PC-9 (cell line): ENCODE measurements around the gene ARHGAP24. TPM values are rescaled to one million over a fixed set of nuclear protein-coding genes. Genes with fewer than 3 reads are reported as not detected.
A peak's percentile ranks its signal among the peaks of the same experiment; 100 is the strongest.

ENCODE experiments used
- BruUV-seq: library from RNA; stranded (reverse); fragments of 400-500 nt; replicated peaks from 2 replicates; lab custom pipeline; 2021; lab: Mats Ljungman, UMichigan
- CTCF ChIA-PET: fragments of 300-600 bp; sonication (Branson Sonifier 250); formaldehyde crosslinking; loops from one replicate; lab custom pipeline; 2022; ENCODE audit warnings: antibody characterized with exemption; lab: Charles Lee
- POLR2A ChIA-PET: fragments of 300-600 bp; sonication (Branson Sonifier 250); formaldehyde crosslinking; loops from one replicate; lab custom pipeline; 2022; ENCODE audit warnings: antibody characterized with exemption; ENCODE audit not compliant: unreplicated experiment; lab: Charles Lee
- DNase-seq, 2 experiments: peaks; one replicate each; pipeline versions ENCODE4 v3.0.0 to v3.0.0-alpha.2; 2015 to 2022; ENCODE audit warnings: mixed read lengths in 1 of 2
- H2AFZ ChIP-seq: fragments of 200-600 bp; sonication (generic); 2 replicates; pipeline ENCODE4 v1.8.1; 2017; ENCODE audit warnings: antibody characterized with exemption
- H3F3A ChIP-seq: fragments of 200-600 bp; sonication (generic); 2 replicates; pipeline ENCODE4 v1.8.1; 2017; ENCODE audit warnings: antibody characterized with exemption, mild to moderate bottlenecking, low read depth; ENCODE audit not compliant: insufficient read depth
- H3K27ac ChIP-seq: fragments of 200-600 bp; sonication (generic); 2 replicates; pipeline ENCODE4 v1.6.1; 2016; ENCODE audit warnings: mixed run types
- H3K27me3 ChIP-seq: fragments of 200-600 bp; sonication (generic); 2 replicates; pipeline ENCODE4 v1.6.1; 2016; ENCODE audit warnings: low read depth, mixed run types; ENCODE audit not compliant: insufficient read depth
- H3K36me3 ChIP-seq: fragments of 200-600 bp; sonication (generic); 2 replicates; pipeline ENCODE4 v1.6.1; 2016; ENCODE audit warnings: low read depth, mixed run types
- H3K4me1 ChIP-seq: fragments of 200-600 bp; sonication (generic); replicated peaks from 2 replicates; pipeline ENCODE4 v1.6.1; 2016; ENCODE audit warnings: mixed run types; ENCODE audit not compliant: insufficient read depth
- H3K4me2 ChIP-seq: fragments of 200-600 bp; sonication (generic); 2 replicates; pipeline ENCODE4 v1.6.1; 2017; ENCODE audit warnings: mixed run types
- H3K4me3 ChIP-seq: fragments of 200-600 bp; sonication (generic); 2 replicates; pipeline ENCODE4 v1.6.1; 2016; ENCODE audit warnings: mixed run types
- H3K79me2 ChIP-seq: fragments of 200-600 bp; sonication (generic); 2 replicates; pipeline ENCODE4 v1.6.1; 2017; ENCODE audit warnings: low read depth, mixed run types
- H3K9me2 ChIP-seq: fragments of 200-600 bp; sonication (generic); 2 replicates; pipeline ENCODE4 v1.8.1; 2017; ENCODE audit warnings: mild to moderate bottlenecking; ENCODE audit not compliant: insufficient read depth
- H3K9me3 ChIP-seq: fragments of 200-600 bp; sonication (generic); 2 replicates; pipeline ENCODE4 v1.8.1; 2016; ENCODE audit warnings: low read depth; ENCODE audit not compliant: insufficient read depth
- H4K20me1 ChIP-seq: fragments of 200-600 bp; sonication (generic); 2 replicates; pipeline ENCODE4 v1.8.1; 2017; ENCODE audit not compliant: insufficient read depth
- CTCF ChIP-seq: fragments of 200-600 bp; sonication (generic); conservative IDR thresholded peaks from 2 replicates; pipeline ENCODE4 v1.6.1; 2017; ENCODE audit warnings: mixed run types, antibody characterized with exemption, mild to moderate bottlenecking, moderate library complexity
- EZH2 ChIP-seq: fragments of 200-600 bp; sonication (generic); IDR thresholded peaks from 2 replicates; pipeline ENCODE4 v1.8.0; 2017; ENCODE audit warnings: antibody characterized with exemption, low read depth
- intact Hi-C: fragments of 100-400 bp; cut with micrococcal nuclease; formaldehyde crosslinking; loops from one replicate; pipeline ENCODE4 v1.10.0; 2022; ENCODE audit not compliant: unreplicated experiment
- total RNA-seq: library from RNA; stranded (reverse); gene quantifications from 2 replicates; pipeline ENCODE4 v1.2.3, GENCODE V29; 2021

Gene ARHGAP24
- total RNA-seq, 1 experiment from 2014 or later: 2.2 TPM

GRCh38 chr4:85587952-85588351, 113.0 kb downstream of the ARHGAP24 start:
- Histone ChIP-seq H3K9me2 (no peaks in the 10 kb centered on the region), H3K27ac (no peak overlapping the region), H3K4me2 (no peak overlapping the region), H3K9me3 (no peaks in the 10 kb centered on the region), H3F3A (no peaks in the 10 kb centered on the region), H3K4me3 (no peak overlapping the region), H3K27me3 (no peaks in the 10 kb centered on the region), H3K4me1 (no peaks in the 10 kb centered on the region), H4K20me1 (no peaks in the 10 kb centered on the region), H3K36me3 (no peaks in the 10 kb centered on the region), H2AFZ (no peak overlapping the region), H3K79me2 (no peaks in the 10 kb centered on the region)
- TF ChIP-seq EZH2: no peak
- TF ChIP-seq CTCF: no peak
- no TSS peak for BruUV-seq
- intact Hi-C loops: no loop called here
- DNase-seq: no peak
- POLR2A ChIA-PET: no interaction called here
- CTCF ChIA-PET: no interaction called here

GRCh38 chr4:85591406-85592098, 116.6 kb downstream of the ARHGAP24 start:
- Histone ChIP-seq H3K27me3 (no peaks in the 10 kb centered on the region), H4K20me1 (no peaks in the 10 kb centered on the region), H3K4me2 (no peak overlapping the region), H3K4me1 (no peaks in the 10 kb centered on the region), H3K9me2 (no peaks in the 10 kb centered on the region), H3K36me3 (no peaks in the 10 kb centered on the region), H3K4me3 (no peak overlapping the region), H2AFZ (no peak overlapping the region), H3K27ac (no peak overlapping the region), H3F3A (no peaks in the 10 kb centered on the region), H3K79me2 (no peaks in the 10 kb centered on the region), H3K9me3 (no peaks in the 10 kb centered on the region)
- peak in 1 of 2 experiments; percentile 39 for DNase-seq
- no TSS peak for BruUV-seq
- ChIA-PET POLR2A (no interaction called here), CTCF (no interaction called here)
- intact Hi-C loops: no loop called here
- TF ChIP-seq CTCF (no peak), EZH2 (no peak)

GRCh38 chr4:85595098-85595775, 120.3 kb downstream of the ARHGAP24 start:
- intact Hi-C loops: no loop called here
- no peaks in the 10 kb centered on the region for H3K9me2 ChIP-seq
- no TSS peak for BruUV-seq
- ChIA-PET POLR2A (no interaction called here), CTCF (no interaction called here)
- DNase-seq: no peak
- H3K4me1 ChIP-seq: no peaks in the 10 kb centered on the region
- TF ChIP-seq CTCF (no peak), EZH2 (no peak)
- H3K36me3 ChIP-seq: no peaks in the 10 kb centered on the region
- H3K79me2 ChIP-seq: no peaks in the 10 kb centered on the region
- H3K9me3 ChIP-seq: no peaks in the 10 kb centered on the region
- H3K27ac ChIP-seq: no peak overlapping the region
- no peak overlapping the region for H3K4me2 ChIP-seq
- H4K20me1 ChIP-seq: no peaks in the 10 kb centered on the region
- no peak overlapping the region for H3K4me3 ChIP-seq
- H3F3A ChIP-seq: no peaks in the 10 kb centered on the region
- no peak overlapping the region for H2AFZ ChIP-seq
- no peaks in the 10 kb centered on the region for H3K27me3 ChIP-seq
